GM10266 (cell line): ENCODE measurements around the gene EMC8.
A peak's percentile ranks its signal among the peaks of the same experiment; 100 is the strongest.

Experiments
- DNase-seq: peaks from one replicate; pipeline ENCODE4 v3.0.0; 2012; ENCODE audit errors: extremely low spot score
- CTCF ChIP-seq: IDR thresholded peaks from 2 replicates; pipeline ENCODE4 v1.5.1; 2012; ENCODE audit warnings: mild to moderate bottlenecking, low read depth; ENCODE audit not compliant: control insufficient read depth, insufficient read depth; ENCODE audit errors: missing control alignments

The EMC8 gene

GRCh38 chr16:85749771-85750145, 49.6 kb downstream of the EMC8 start:
- TF ChIP-seq CTCF, result no peak
- no peak for DNase-seq

- peak; percentile 62 for DNase-seq
These were observed 52.7 kb downstream of the EMC8 start for GRCh38 chr16:85746460-85747215.

GRCh38 chr16:85738923-85739715, 60.2 kb downstream of the EMC8 start:
- no peak for TF ChIP-seq CTCF
- DNase-seq, result no peak

More at GRCh38 chr16:85746460-85747215, 52.7 kb downstream of the EMC8 start:
- no peak for TF ChIP-seq CTCF

- no peak for DNase-seq
- no peak for TF ChIP-seq CTCF
These were observed 62.4 kb downstream of the EMC8 start for GRCh38 chr16:85736921-85737320.

GRCh38 chr16:85735946-85736345, 63.4 kb downstream of the EMC8 start:
- TF ChIP-seq CTCF, result no peak
- DNase-seq, result no peak

- DNase-seq, result no peak
- TF ChIP-seq CTCF, result no peak
These were observed 64.1 kb downstream of the EMC8 start for GRCh38 chr16:85735225-85735635.
